Lung (tissue), 12 donors: Measurements from ENCODE around the gene DSTN. TPM values are rescaled to one million over a fixed set of nuclear protein-coding genes. Genes with fewer than 3 reads are reported as not detected.
A peak's percentile ranks its signal among the peaks of the same experiment; 100 is the strongest.

ENCODE experiments used
- ATAC-seq: fragments of 200-7000 bp; cut with Tn5 transposase; one replicate; pipeline ENCODE4 v1.9.1; 2020; ENCODE audit warnings: moderate number of reproducible peaks; ENCODE audit not compliant: insufficient read depth, low FRiP score
- DNase-seq, 3 donors: peaks; one replicate each; pipeline ENCODE4 v3.0.0-alpha.2; 2013 to 2017
- H3K27ac ChIP-seq, 2 donors: one replicate each; pipeline ENCODE4 v1.5.1; 2013; ENCODE audit warnings: mild to moderate bottlenecking in 2 of 2, moderate library complexity in 2 of 2, control low read depth in 1 of 2, inconsistent platforms in 1 of 2, low read depth in 1 of 2, low read length in 1 of 2
- H3K27me3 ChIP-seq, 3 donors: one replicate each; pipeline ENCODE4 v1.5.1; 2013; ENCODE audit warnings: low read length in 2 of 3; ENCODE audit not compliant: control insufficient read depth in 3 of 3, insufficient read depth in 3 of 3
- H3K36me3 ChIP-seq, 4 donors: one replicate each; pipeline ENCODE4 v1.5.1; 2013; ENCODE audit warnings: low read length in 4 of 4, mild to moderate bottlenecking in 1 of 4, moderate library complexity in 1 of 4; ENCODE audit not compliant: control insufficient read depth in 4 of 4, insufficient read depth in 4 of 4
- H3K4me1 ChIP-seq, 5 donors: one replicate each; pipeline ENCODE4 v1.5.1; 2013; ENCODE audit warnings: low read length in 5 of 5, mild to moderate bottlenecking in 2 of 5, moderate library complexity in 1 of 5; ENCODE audit not compliant: control insufficient read depth in 5 of 5, insufficient read depth in 5 of 5
- H3K4me3 ChIP-seq: one replicate; pipeline ENCODE4 v1.5.1; 2013; ENCODE audit warnings: mild to moderate bottlenecking, control low read depth, moderate library complexity
- H3K9ac ChIP-seq, 2 donors: one replicate each; pipeline ENCODE4 v1.5.1; 2013; ENCODE audit warnings: low read length in 2 of 2, control low read depth in 1 of 2; ENCODE audit not compliant: insufficient read depth in 1 of 2
- H3K9me3 ChIP-seq, 4 donors: one replicate each; pipeline ENCODE4 v1.5.1; 2013; ENCODE audit warnings: low read length in 3 of 4, mild to moderate bottlenecking in 1 of 4, moderate library complexity in 1 of 4; ENCODE audit not compliant: control insufficient read depth in 4 of 4, insufficient read depth in 3 of 4
- CTCF ChIP-seq: IDR thresholded peaks from 2 replicates; pipeline ENCODE4 v1.5.1; 2012; ENCODE audit warnings: mild to moderate bottlenecking; ENCODE audit errors: control extremely low read depth, extremely low read depth
- WGBS, 2 donors: extraction: QIAGEN DNeasy Blood & Tissue Kit; methylation state at CpG; one replicate each; pipeline ENCODE4 v1.1.7; 2013; 5-methylcytosine and 5-hydroxymethylcytosine counted together
- polyA plus RNA-seq, 2 donors: library from polyadenylated mRNA; stranded (reverse); fragments of 200-250 nt; gene quantifications; one replicate each; pipeline ENCODE4 v1.2.1, GENCODE V29; 2013
- total RNA-seq, 2 donors: library from RNA; depleted of rRNA in 1 of 2; stranded (reverse); fragments of >200 nt in 1 of 2; gene quantifications; one replicate each; pipeline ENCODE4 v1.2.1, GENCODE V29; 2014 to 2021
- donor health status: control.
- donor health status: control.
- donor health status: Bipolar disorder and iron deficiency.
- donor health status: healthy.
- donor health status: DM: yes; HTN: yes; CAD: no.

The DSTN gene
- total and polyA plus RNA-seq, 4 donors = 313 to 532 (median 380) TPM

- peaks cover 0 to 10% (median 3%) of the 10 kb centered on the region in 5 donors for H3K4me1 ChIP-seq
- no peak for ATAC-seq
- H3K9ac ChIP-seq = no peak overlapping the region
- H3K9me3 ChIP-seq = no peaks in the 10 kb centered on the region
- H3K27me3 ChIP-seq = no peaks in the 10 kb centered on the region
- no peaks in the 10 kb centered on the region for H3K36me3 ChIP-seq
- H3K4me3 ChIP-seq = no peak overlapping the region
- H3K27ac ChIP-seq = no peak overlapping the region
- no peak for DNase-seq
- TF ChIP-seq CTCF = no peak
Measured at GRCh38 chr20:17529586-17529985, 40.3 kb upstream of the DSTN start.

GRCh38 chr20:17530153-17530552 lies 39.7 kb upstream of the DSTN start:
- no peak overlapping the region for H3K27ac ChIP-seq
- TF ChIP-seq CTCF = no peak
- no peaks in the 10 kb centered on the region for H3K27me3 ChIP-seq
- peaks cover 0 to 10% (median 3%) of the 10 kb centered on the region in 5 donors for H3K4me1 ChIP-seq
- no peak for ATAC-seq
- H3K9ac ChIP-seq = no peak overlapping the region
- no peaks in the 10 kb centered on the region for H3K36me3 ChIP-seq
- DNase-seq = peak in 1 of 3 donors; percentile 14
- WGBS, 2 donors = 86 to 89% methylated on average over 7 of the region's 7 CpGs
- no peak overlapping the region for H3K4me3 ChIP-seq
- no peaks in the 10 kb centered on the region for H3K9me3 ChIP-seq

- Histone ChIP-seq H3K4me1 (peaks cover 0 to 10% (median 3%) of the 10 kb centered on the region in 5 donors), H3K9ac (peak within 1 kb of the TSS; percentile 39 to 86), H3K9me3 (no peaks in the 10 kb centered on the region), H3K27ac (peak within 1 kb of the TSS in 1 of 2 donors; percentile 58), H3K36me3 (no peaks in the 10 kb centered on the region), H3K4me3 (peak within 1 kb of the TSS; percentile 65), H3K27me3 (no peaks in the 10 kb centered on the region)
- ATAC-seq (peak; percentile 81), DNase-seq (peak; percentile 78 to 80 (median 79))
- 1% methylated on average over 99 to 111 of the region's 111 CpGs for WGBS, 2 donors
- no peak for TF ChIP-seq CTCF
Measured at GRCh38 chr20:17530716-17531664, 38.9 kb upstream of the DSTN start, which contains the start of gene BFSP1. TSS of gene BFSP1 (minus strand) at chr20:17531379. CDS start at chr20:17531329, 50 bp downstream.
